Measurements from ENCODE around the gene ZKSCAN5.

GRCh38 chr7:99563650-99564049 is 59.2 kb downstream of the ZKSCAN5 start:
- TF ChIP-seq EP300 (IDR thresholded peaks at IDR 0.05; ENCODE audit: low read depth), result no peak
- TF ChIP-seq CTCF (IDR thresholded peaks at IDR 0.05), result no peak

Measured in transverse colon (tissue), 3 donors.